ENCODE results near the gene ZFYVE16. TPM values are rescaled to one million over a fixed set of nuclear protein-coding genes. Genes with fewer than 3 reads are reported as not detected.

Gene ZFYVE16
- total RNA-seq, 1 experiment from 2014 or later, result 9.7 TPM

DNA sequence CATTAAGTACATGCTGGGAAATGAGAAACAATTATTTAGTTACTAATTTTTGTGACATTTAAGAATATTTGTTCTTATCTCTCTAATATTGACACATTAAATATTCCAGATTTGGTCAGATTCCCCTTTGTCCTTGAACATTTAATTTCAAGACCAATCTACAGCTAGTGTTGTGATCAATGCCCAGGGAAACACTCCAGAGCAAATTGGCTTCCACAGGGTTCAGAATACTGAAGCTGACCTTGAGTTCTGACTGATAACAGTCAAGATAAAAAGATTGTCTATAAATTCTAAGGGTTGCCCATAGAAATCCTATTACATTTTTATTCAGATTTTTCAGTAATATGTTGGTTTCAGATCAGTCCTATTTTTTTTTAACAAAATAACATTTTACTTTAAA, 31.3 kb downstream of the ZFYVE16 start:
- H2AFZ ChIP-seq (ENCODE audit: low read length), result no peak overlapping the region
- no peaks in the 10 kb centered on the region for H3K4me1 ChIP-seq (ENCODE audit: insufficient read depth, low read length)
- H3K79me2 ChIP-seq (ENCODE audit: low read length), result no peaks in the 10 kb centered on the region
- CTCF ChIA-PET, result no interaction called here
- BruUV-seq (replicated peaks), result no TSS peak
- no peak overlapping the region for H3K4me2 ChIP-seq (ENCODE audit: low read length)
- H3K9me3 ChIP-seq (ENCODE audit: low read length), result no peaks in the 10 kb centered on the region
- H3K9me2 ChIP-seq (replicated peaks; ENCODE audit: low read length), result no peaks in the 10 kb centered on the region
- H3K27ac ChIP-seq (ENCODE audit: low read length), result no peak overlapping the region
- TF ChIP-seq, protein P1, sequence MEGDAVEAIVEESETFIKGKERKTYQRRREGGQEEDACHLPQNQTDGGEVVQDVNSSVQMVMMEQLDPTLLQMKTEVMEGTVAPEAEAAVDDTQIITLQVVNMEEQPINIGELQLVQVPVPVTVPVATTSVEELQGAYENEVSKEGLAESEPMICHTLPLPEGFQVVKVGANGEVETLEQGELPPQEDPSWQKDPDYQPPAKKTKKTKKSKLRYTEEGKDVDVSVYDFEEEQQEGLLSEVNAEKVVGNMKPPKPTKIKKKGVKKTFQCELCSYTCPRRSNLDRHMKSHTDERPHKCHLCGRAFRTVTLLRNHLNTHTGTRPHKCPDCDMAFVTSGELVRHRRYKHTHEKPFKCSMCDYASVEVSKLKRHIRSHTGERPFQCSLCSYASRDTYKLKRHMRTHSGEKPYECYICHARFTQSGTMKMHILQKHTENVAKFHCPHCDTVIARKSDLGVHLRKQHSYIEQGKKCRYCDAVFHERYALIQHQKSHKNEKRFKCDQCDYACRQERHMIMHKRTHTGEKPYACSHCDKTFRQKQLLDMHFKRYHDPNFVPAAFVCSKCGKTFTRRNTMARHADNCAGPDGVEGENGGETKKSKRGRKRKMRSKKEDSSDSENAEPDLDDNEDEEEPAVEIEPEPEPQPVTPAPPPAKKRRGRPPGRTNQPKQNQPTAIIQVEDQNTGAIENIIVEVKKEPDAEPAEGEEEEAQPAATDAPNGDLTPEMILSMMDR (conservative IDR thresholded peaks at IDR 0.05; ENCODE audit: low read depth, low read length), result no peak
- TF ChIP-seq EZH2phosphoT487 (IDR thresholded peaks at IDR 0.05; ENCODE audit: borderline replicate concordance, low read length) (no peak), EZH2 (IDR thresholded peaks at IDR 0.05; ENCODE audit: low read length, unreplicated experiment) (no peak)
- H3K36me3 ChIP-seq (ENCODE audit: low read depth, low read length), result peaks cover 3% of the 10 kb centered on the region
- no peak for ATAC-seq
- POLR2A ChIA-PET (ENCODE audit: unreplicated experiment), result no interaction called here
- intact Hi-C loops (cut with micrococcal nuclease), result no loop called here
- DNase-seq, result no peak
- H3F3A ChIP-seq (ENCODE audit: low read length, unreplicated experiment), result no peaks in the 10 kb centered on the region
- no peaks in the 10 kb centered on the region for H4K20me1 ChIP-seq (ENCODE audit: low read length)
- no peak overlapping the region for H3K9ac ChIP-seq (ENCODE audit: low read length)
- no peaks in the 10 kb centered on the region for H3K27me3 ChIP-seq (ENCODE audit: low read length)
- H3K4me3 ChIP-seq (ENCODE audit: low read length), result no peak overlapping the region

DNA sequence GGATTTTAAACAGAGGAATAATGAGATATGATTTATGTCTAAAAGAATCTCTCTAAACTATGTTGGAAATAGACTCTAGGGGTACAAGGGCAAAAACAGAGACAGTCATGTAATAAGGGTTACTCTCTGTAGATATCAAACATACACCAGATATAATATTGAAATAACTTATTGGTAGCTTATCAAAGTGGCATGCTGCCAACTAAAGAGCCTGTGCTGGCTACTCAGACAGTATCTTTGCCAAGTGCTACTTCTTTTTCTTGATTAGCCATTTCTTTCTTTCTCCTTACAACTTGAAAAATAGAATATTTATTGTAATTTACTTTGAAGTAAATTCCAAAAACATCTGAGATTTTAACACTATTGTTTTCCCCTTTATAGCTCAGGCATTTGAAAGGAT, 34.9 kb downstream of the ZFYVE16 start:
- ChIA-PET CTCF (no interaction called here), POLR2A (ENCODE audit: unreplicated experiment) (no interaction called here)

DNA sequence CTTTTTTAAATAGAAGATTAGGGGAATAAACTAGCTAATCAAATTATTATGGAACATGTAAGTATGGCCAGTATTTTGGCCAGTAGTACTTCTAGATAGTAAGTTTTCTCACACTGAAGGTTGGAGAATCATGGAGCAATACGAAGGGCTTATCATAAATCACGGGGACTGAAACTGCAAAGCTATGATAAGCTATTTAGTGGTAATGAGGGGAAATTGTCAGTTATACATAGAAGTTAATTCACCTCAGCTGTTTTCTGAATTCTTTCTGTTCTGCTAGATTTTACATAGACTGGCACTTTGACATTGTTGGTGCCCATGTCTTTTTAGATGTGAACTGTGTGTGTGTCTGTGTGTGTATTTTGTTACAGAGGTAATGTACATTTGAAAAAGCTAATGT, 45.5 kb downstream of the ZFYVE16 start:
- H3K9me2 ChIP-seq (replicated peaks; ENCODE audit: low read length), result no peaks in the 10 kb centered on the region
- ChIA-PET POLR2A (ENCODE audit: unreplicated experiment) (no interaction called here), CTCF (no interaction called here)
- no peak overlapping the region for H3K4me2 ChIP-seq (ENCODE audit: low read length)
- no peak for ATAC-seq
- no peaks in the 10 kb centered on the region for H3K79me2 ChIP-seq (ENCODE audit: low read length)
- BruUV-seq (replicated peaks), result no TSS peak
- no peak overlapping the region for H2AFZ ChIP-seq (ENCODE audit: low read length)
- no peak overlapping the region for H3K4me3 ChIP-seq (ENCODE audit: low read length)
- H3K36me3 ChIP-seq (ENCODE audit: low read depth, low read length), result peaks cover 12% of the 10 kb centered on the region; the same call in 1 of the 2 replicates
- no peaks in the 10 kb centered on the region for H4K20me1 ChIP-seq (ENCODE audit: low read length)
- H3K27me3 ChIP-seq (ENCODE audit: low read length), result no peaks in the 10 kb centered on the region
- H3K27ac ChIP-seq (ENCODE audit: low read length), result no peak overlapping the region
- no peak overlapping the region for H3K9ac ChIP-seq (ENCODE audit: low read length)
- intact Hi-C loops (cut with micrococcal nuclease), result no loop called here
- DNase-seq, result no peak
- H3F3A ChIP-seq (ENCODE audit: low read length, unreplicated experiment), result no peaks in the 10 kb centered on the region
- no peaks in the 10 kb centered on the region for H3K9me3 ChIP-seq (ENCODE audit: low read length)
- TF ChIP-seq EZH2phosphoT487 (IDR thresholded peaks at IDR 0.05; ENCODE audit: borderline replicate concordance, low read length) (no peak), EZH2 (IDR thresholded peaks at IDR 0.05; ENCODE audit: low read length, unreplicated experiment) (no peak)
- TF ChIP-seq, protein P1 (conservative IDR thresholded peaks at IDR 0.05; ENCODE audit: low read depth, low read length), result no peak
- H3K4me1 ChIP-seq (ENCODE audit: insufficient read depth, low read length), result no peaks in the 10 kb centered on the region

More for the DNA sequence above, 34.9 kb downstream of the ZFYVE16 start:
- intact Hi-C loops (cut with micrococcal nuclease), result no loop called here
- H3K9me2 ChIP-seq (replicated peaks; ENCODE audit: low read length), result no peaks in the 10 kb centered on the region
- TF ChIP-seq EZH2 (IDR thresholded peaks at IDR 0.05; ENCODE audit: low read length, unreplicated experiment), result no peak
- H3K36me3 ChIP-seq (ENCODE audit: low read depth, low read length), result peaks cover 3% of the 10 kb centered on the region; the same call in 1 of the 2 replicates
- H3K4me3 ChIP-seq (ENCODE audit: low read length), result no peak overlapping the region
- no peaks in the 10 kb centered on the region for H3K9me3 ChIP-seq (ENCODE audit: low read length)
- no peak overlapping the region for H3K9ac ChIP-seq (ENCODE audit: low read length)
- no peak for ATAC-seq
- H3F3A ChIP-seq (ENCODE audit: low read length, unreplicated experiment), result no peaks in the 10 kb centered on the region
- no TSS peak for BruUV-seq (replicated peaks)
- no peaks in the 10 kb centered on the region for H4K20me1 ChIP-seq (ENCODE audit: low read length)
- no peaks in the 10 kb centered on the region for H3K27me3 ChIP-seq (ENCODE audit: low read length)
- no peak overlapping the region for H3K27ac ChIP-seq (ENCODE audit: low read length)
- no peak overlapping the region for H3K4me2 ChIP-seq (ENCODE audit: low read length)
- H3K79me2 ChIP-seq (ENCODE audit: low read length), result no peaks in the 10 kb centered on the region
- H3K4me1 ChIP-seq (ENCODE audit: insufficient read depth, low read length), result no peaks in the 10 kb centered on the region
- H2AFZ ChIP-seq (ENCODE audit: low read length), result no peak overlapping the region
- no peak for DNase-seq

All from PC-3 (cell line).